ENCODE measurements around the gene GUSB. TPM values are rescaled to one million over a fixed set of nuclear protein-coding genes. Genes with fewer than 3 reads are reported as not detected.

The GUSB gene
- total and polyA plus RNA-seq, 4 donors = 45.2 to 94.7 (median 53.0) TPM

DNA sequence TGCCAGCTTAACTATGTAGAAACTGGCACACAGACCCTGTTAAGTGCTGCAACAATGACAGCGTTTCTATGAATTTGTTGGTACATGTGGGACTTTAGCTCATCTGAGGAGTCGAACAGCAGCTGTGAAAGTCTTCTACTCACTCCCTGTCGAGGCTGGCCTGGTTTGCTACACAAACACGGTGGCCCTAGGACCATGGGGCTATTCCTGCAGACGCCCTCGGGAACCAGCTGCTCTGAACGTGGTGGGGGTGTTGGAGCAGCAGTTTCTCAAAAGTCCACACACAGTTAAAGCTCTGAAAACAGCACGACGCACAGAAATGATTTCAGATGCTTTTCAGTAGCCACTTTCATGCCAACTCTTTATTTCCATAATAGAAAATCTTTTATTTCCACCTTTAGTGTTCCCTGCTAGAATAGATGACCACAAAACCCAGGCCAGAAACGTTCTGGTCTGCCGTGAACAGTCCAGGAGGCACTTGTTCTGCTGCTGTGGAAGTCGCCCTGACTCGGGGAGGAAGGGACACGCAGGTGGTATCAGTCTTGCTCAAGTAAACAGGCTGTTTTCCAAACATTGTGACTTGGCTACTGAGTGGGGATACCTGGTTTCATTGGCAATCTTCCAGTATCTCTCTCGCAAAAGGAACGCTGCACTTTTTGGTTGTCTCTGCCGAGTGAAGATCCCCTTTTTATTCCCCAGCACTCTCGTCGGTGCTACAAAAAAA is 21.5 kb downstream of the GUSB start:
- H3K4me1 ChIP-seq (ENCODE audit: control insufficient read depth in 4 of 4, insufficient read depth in 4 of 4, low read length in 3 of 4) = peaks cover 0 to 42% (median 31%) of the 10 kb centered on the region in 4 donors
- no peak overlapping the region for H3K9ac ChIP-seq (ENCODE audit: low read depth in 1 of 2, low read length in 2 of 2)
- H3K27ac ChIP-seq (ENCODE audit: low read depth in 1 of 2, low read length in 2 of 2) = peak overlapping the region; percentile 63 to 73
- TF ChIP-seq SP1 (IDR thresholded peaks at IDR 0.05) (no peak), RAD21 (IDR thresholded peaks at IDR 0.05) (peak in 1 of 2 donors; percentile 15), HNF4G (IDR thresholded peaks at IDR 0.05) (no peak), EGR1 (IDR thresholded peaks at IDR 0.05; ENCODE audit: low read depth in 2 of 2) (no peak), YY1 (IDR thresholded peaks at IDR 0.05) (no peak), GABPA (IDR thresholded peaks at IDR 0.05 in 1 of 2, conservative IDR thresholded peaks at IDR 0.05 in 1 of 2) (no peak), HNF4A (conservative IDR thresholded peaks at IDR 0.05) (peak; percentile 16 to 26), FOXA1 (IDR thresholded peaks at IDR 0.05) (no peak), JUND (IDR thresholded peaks at IDR 0.05) (no peak), RXRA (IDR thresholded peaks at IDR 0.05) (peak in 1 of 2 donors; percentile 12), FOXA2 (IDR thresholded peaks at IDR 0.05) (no peak), NR2F2 (IDR thresholded peaks at IDR 0.05) (no peak), TAF1 (conservative IDR thresholded peaks at IDR 0.05) (no peak)
- TF ChIP-seq, protein P1, sequence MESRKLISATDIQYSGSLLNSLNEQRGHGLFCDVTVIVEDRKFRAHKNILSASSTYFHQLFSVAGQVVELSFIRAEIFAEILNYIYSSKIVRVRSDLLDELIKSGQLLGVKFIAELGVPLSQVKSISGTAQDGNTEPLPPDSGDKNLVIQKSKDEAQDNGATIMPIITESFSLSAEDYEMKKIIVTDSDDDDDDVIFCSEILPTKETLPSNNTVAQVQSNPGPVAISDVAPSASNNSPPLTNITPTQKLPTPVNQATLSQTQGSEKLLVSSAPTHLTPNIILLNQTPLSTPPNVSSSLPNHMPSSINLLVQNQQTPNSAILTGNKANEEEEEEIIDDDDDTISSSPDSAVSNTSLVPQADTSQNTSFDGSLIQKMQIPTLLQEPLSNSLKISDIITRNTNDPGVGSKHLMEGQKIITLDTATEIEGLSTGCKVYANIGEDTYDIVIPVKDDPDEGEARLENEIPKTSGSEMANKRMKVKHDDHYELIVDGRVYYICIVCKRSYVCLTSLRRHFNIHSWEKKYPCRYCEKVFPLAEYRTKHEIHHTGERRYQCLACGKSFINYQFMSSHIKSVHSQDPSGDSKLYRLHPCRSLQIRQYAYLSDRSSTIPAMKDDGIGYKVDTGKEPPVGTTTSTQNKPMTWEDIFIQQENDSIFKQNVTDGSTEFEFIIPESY (IDR thresholded peaks at IDR 0.05) = no peak
- TF ChIP-seq, protein P2, sequence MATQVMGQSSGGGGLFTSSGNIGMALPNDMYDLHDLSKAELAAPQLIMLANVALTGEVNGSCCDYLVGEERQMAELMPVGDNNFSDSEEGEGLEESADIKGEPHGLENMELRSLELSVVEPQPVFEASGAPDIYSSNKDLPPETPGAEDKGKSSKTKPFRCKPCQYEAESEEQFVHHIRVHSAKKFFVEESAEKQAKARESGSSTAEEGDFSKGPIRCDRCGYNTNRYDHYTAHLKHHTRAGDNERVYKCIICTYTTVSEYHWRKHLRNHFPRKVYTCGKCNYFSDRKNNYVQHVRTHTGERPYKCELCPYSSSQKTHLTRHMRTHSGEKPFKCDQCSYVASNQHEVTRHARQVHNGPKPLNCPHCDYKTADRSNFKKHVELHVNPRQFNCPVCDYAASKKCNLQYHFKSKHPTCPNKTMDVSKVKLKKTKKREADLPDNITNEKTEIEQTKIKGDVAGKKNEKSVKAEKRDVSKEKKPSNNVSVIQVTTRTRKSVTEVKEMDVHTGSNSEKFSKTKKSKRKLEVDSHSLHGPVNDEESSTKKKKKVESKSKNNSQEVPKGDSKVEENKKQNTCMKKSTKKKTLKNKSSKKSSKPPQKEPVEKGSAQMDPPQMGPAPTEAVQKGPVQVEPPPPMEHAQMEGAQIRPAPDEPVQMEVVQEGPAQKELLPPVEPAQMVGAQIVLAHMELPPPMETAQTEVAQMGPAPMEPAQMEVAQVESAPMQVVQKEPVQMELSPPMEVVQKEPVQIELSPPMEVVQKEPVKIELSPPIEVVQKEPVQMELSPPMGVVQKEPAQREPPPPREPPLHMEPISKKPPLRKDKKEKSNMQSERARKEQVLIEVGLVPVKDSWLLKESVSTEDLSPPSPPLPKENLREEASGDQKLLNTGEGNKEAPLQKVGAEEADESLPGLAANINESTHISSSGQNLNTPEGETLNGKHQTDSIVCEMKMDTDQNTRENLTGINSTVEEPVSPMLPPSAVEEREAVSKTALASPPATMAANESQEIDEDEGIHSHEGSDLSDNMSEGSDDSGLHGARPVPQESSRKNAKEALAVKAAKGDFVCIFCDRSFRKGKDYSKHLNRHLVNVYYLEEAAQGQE (IDR thresholded peaks at IDR 0.05) = no peak
- TF ChIP-seq, protein P3, sequence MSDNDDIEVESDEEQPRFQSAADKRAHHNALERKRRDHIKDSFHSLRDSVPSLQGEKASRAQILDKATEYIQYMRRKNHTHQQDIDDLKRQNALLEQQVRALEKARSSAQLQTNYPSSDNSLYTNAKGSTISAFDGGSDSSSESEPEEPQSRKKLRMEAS (IDR thresholded peaks at IDR 0.05) = no peak
- TF ChIP-seq, protein P4, sequence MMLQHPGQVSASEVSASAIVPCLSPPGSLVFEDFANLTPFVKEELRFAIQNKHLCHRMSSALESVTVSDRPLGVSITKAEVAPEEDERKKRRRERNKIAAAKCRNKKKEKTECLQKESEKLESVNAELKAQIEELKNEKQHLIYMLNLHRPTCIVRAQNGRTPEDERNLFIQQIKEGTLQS (IDR thresholded peaks at IDR 0.05) = no peak
- TF ChIP-seq, protein P5, sequence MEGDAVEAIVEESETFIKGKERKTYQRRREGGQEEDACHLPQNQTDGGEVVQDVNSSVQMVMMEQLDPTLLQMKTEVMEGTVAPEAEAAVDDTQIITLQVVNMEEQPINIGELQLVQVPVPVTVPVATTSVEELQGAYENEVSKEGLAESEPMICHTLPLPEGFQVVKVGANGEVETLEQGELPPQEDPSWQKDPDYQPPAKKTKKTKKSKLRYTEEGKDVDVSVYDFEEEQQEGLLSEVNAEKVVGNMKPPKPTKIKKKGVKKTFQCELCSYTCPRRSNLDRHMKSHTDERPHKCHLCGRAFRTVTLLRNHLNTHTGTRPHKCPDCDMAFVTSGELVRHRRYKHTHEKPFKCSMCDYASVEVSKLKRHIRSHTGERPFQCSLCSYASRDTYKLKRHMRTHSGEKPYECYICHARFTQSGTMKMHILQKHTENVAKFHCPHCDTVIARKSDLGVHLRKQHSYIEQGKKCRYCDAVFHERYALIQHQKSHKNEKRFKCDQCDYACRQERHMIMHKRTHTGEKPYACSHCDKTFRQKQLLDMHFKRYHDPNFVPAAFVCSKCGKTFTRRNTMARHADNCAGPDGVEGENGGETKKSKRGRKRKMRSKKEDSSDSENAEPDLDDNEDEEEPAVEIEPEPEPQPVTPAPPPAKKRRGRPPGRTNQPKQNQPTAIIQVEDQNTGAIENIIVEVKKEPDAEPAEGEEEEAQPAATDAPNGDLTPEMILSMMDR (IDR thresholded peaks at IDR 0.05; ENCODE audit: low read depth, low read length, missing input control) = no peak
- no peak overlapping the region for H3K4me3 ChIP-seq (ENCODE audit: low read depth in 1 of 3, low read length in 3 of 3)
- 45% methylated on average over 19 of the region's 19 CpGs for WGBS
- peaks cover 1 to 33% (median 24%) of the 10 kb centered on the region in 4 donors for H3K36me3 ChIP-seq (ENCODE audit: control insufficient read depth in 4 of 4, insufficient read depth in 3 of 4, low read depth in 1 of 4, low read length in 3 of 4)
- H3K9me3 ChIP-seq (ENCODE audit: control insufficient read depth in 4 of 4, low read length in 3 of 4) = no peaks in the 10 kb centered on the region
- no peak for DNase-seq (ENCODE audit: low spot score)
- no peaks in the 10 kb centered on the region for H3K27me3 ChIP-seq (ENCODE audit: control insufficient read depth in 4 of 4, insufficient read depth in 4 of 4, low read length in 3 of 4)

All from liver (tissue), 9 donors.